HepG2 (cell line): ENCODE measurements around the gene CEP76. TPM values are rescaled to one million over a fixed set of nuclear protein-coding genes. Genes with fewer than 3 reads are reported as not detected.

Source experiments
- AHR ChIP-seq: IDR thresholded peaks from 2 replicates; pipeline ENCODE4 v1.6.1; 2018; ENCODE audit warnings: missing genetic modification reagents, missing compliant biosample characterization
- CREM ChIP-seq, 2 experiments: sonication (generic) in 1 of 2; formaldehyde crosslinking in 1 of 2; IDR thresholded peaks; 2 replicates each; pipeline versions ENCODE4 v1.4.0 to v1.6.1; 2016 to 2020; ENCODE audit warnings: antibody characterized with exemption in 1 of 2, mild to moderate bottlenecking in 1 of 2, missing genetic modification reagents in 1 of 2
- FOXA1 ChIP-seq, 2 experiments: fragments of 450-650 bp in 1 of 2; sonication (generic) in 1 of 2; formaldehyde crosslinking in 1 of 2; IDR thresholded peaks; 2 replicates each; pipeline versions ENCODE4 v1.4.0 to v1.6.1; 2016 to 2020; ENCODE audit warnings: missing genetic modification reagents in 1 of 2
- ISL2 ChIP-seq: sonication (generic); formaldehyde crosslinking; IDR thresholded peaks from 2 replicates; pipeline ENCODE4 v1.5.0; 2020; ENCODE audit warnings: missing genetic modification reagents
- NCOA5 ChIP-seq: sonication (generic); formaldehyde crosslinking; IDR thresholded peaks from 2 replicates; pipeline ENCODE4 v1.4.0; 2020; ENCODE audit warnings: missing genetic modification reagents
- NFKB2 ChIP-seq: sonication (generic); formaldehyde crosslinking; IDR thresholded peaks from 2 replicates; pipeline ENCODE4 v1.4.0; 2020; ENCODE audit warnings: missing genetic modification reagents, borderline replicate concordance
- NFYB ChIP-seq: sonication (generic); formaldehyde crosslinking; IDR thresholded peaks from 2 replicates; pipeline ENCODE4 v1.4.0; 2020; ENCODE audit warnings: missing genetic modification reagents
- PAF1 ChIP-seq: IDR thresholded peaks from 2 replicates; pipeline ENCODE4 v1.6.1; 2016; ENCODE audit warnings: missing genetic modification reagents, missing compliant biosample characterization
- PHF20 ChIP-seq: sonication (generic); formaldehyde crosslinking; IDR thresholded peaks from 2 replicates; pipeline ENCODE4 v1.5.0; 2020; ENCODE audit warnings: mild to moderate bottlenecking, missing genetic modification reagents
- RORA ChIP-seq: sonication (generic); formaldehyde crosslinking; IDR thresholded peaks from 2 replicates; pipeline ENCODE4 v1.5.0; 2020; ENCODE audit warnings: mild to moderate bottlenecking, missing genetic modification reagents, moderate library complexity
- SCMH1 ChIP-seq: sonication (generic); formaldehyde crosslinking; IDR thresholded peaks from 2 replicates; pipeline ENCODE4 v1.9.0; 2021; ENCODE audit warnings: missing genetic modification reagents, mild to moderate bottlenecking, borderline replicate concordance
- ZEB1 ChIP-seq: IDR thresholded peaks from 2 replicates; pipeline ENCODE4 v1.6.1; 2012; ENCODE audit warnings: mild to moderate bottlenecking, low read depth, inconsistent platforms; ENCODE audit not compliant: insufficient replicate concordance
- ZMAT3 ChIP-seq: sonication (generic); formaldehyde crosslinking; conservative IDR thresholded peaks from 2 replicates; pipeline ENCODE4 v1.7.0; 2021; ENCODE audit warnings: missing genetic modification reagents
- ZNF138 ChIP-seq: sonication (generic); formaldehyde crosslinking; IDR thresholded peaks from 2 replicates; pipeline ENCODE4 v1.5.0; 2020; ENCODE audit warnings: mild to moderate bottlenecking, low read depth, missing genetic modification reagents
- ZNF30 ChIP-seq: sonication (generic); formaldehyde crosslinking; IDR thresholded peaks from 2 replicates; pipeline ENCODE4 v1.5.0; 2020; ENCODE audit warnings: mild to moderate bottlenecking, missing genetic modification reagents
- ZNF317 ChIP-seq: sonication (generic); formaldehyde crosslinking; IDR thresholded peaks from 2 replicates; pipeline ENCODE4 v1.5.0; 2020; ENCODE audit warnings: mild to moderate bottlenecking, missing genetic modification reagents
- ZNF354B ChIP-seq: sonication (generic); formaldehyde crosslinking; IDR thresholded peaks from 2 replicates; pipeline ENCODE4 v1.8.0; 2022; ENCODE audit warnings: mild to moderate bottlenecking, missing genetic modification reagents
- ZNF7 ChIP-seq: IDR thresholded peaks from 2 replicates; pipeline ENCODE4 v1.6.1; 2016; ENCODE audit warnings: missing biosample characterization, missing genetic modification reagents
- polyA plus RNA-seq, 8 experiments: library from polyadenylated mRNA; depleted of rRNA in 3 of 8; stranded (reverse) in 7 of 8; unstranded in 1 of 8; fragments of >200 nt; fragmentation: Illumina TruSeq in 4 of 8; extraction: Trizol in 4 of 8; gene quantifications; 2 replicates each; pipeline versions ENCODE4 v1.2.1 to v1.2.3, GENCODE V29; 2011 to 2016; ENCODE audit warnings: low read depth in 4 of 8, missing spikeins in 1 of 8, mixed read lengths in 1 of 8; ENCODE audit not compliant: insufficient read depth in 1 of 8
- total RNA-seq, 5 experiments: library from RNA; depleted of rRNA; stranded (reverse); fragments of >200 nt; fragmentation: Illumina TruSeq; extraction: Trizol; gene quantifications; 2 replicates each; pipeline ENCODE4 v1.2.3, GENCODE V29; 2016; ENCODE audit warnings: low read depth in 1 of 5
- TF ChIP-seq, protein P1 (sequence below): sonication (generic); formaldehyde crosslinking; IDR thresholded peaks from 2 replicates; pipeline ENCODE4 v1.5.0; 2020; ENCODE audit warnings: missing genetic modification reagents
- TF ChIP-seq, protein P2 (sequence below): sonication (generic); formaldehyde crosslinking; IDR thresholded peaks from 2 replicates; pipeline ENCODE4 v1.4.0; 2020; ENCODE audit warnings: mild to moderate bottlenecking, missing genetic modification reagents
- TF ChIP-seq, protein P3 (sequence below): sonication (generic); formaldehyde crosslinking; IDR thresholded peaks from 2 replicates; pipeline ENCODE4 v1.4.0; 2020; ENCODE audit warnings: missing genetic modification reagents, mild to moderate bottlenecking, borderline replicate concordance
- TF ChIP-seq, protein P4 (sequence below): sonication (generic); formaldehyde crosslinking; conservative IDR thresholded peaks from 2 replicates; pipeline ENCODE4 v1.4.0; 2020; ENCODE audit warnings: missing genetic modification reagents
- TF ChIP-seq, protein P5 (sequence below): sonication (generic); formaldehyde crosslinking; IDR thresholded peaks from 2 replicates; pipeline ENCODE4 v1.8.1; 2022; ENCODE audit warnings: mild to moderate bottlenecking, missing genetic modification reagents
- TF ChIP-seq, protein P6 (sequence below): IDR thresholded peaks from 2 replicates; pipeline ENCODE4 v1.6.1; 2016; ENCODE audit warnings: control low read depth

CEP76 gene
- total and polyA plus RNA-seq, 2 of the 13 experiments (the other 11 are each of a cell fraction or from before 2014, with no cell fraction given) = 13.9 to 15.1 TPM

DNA sequence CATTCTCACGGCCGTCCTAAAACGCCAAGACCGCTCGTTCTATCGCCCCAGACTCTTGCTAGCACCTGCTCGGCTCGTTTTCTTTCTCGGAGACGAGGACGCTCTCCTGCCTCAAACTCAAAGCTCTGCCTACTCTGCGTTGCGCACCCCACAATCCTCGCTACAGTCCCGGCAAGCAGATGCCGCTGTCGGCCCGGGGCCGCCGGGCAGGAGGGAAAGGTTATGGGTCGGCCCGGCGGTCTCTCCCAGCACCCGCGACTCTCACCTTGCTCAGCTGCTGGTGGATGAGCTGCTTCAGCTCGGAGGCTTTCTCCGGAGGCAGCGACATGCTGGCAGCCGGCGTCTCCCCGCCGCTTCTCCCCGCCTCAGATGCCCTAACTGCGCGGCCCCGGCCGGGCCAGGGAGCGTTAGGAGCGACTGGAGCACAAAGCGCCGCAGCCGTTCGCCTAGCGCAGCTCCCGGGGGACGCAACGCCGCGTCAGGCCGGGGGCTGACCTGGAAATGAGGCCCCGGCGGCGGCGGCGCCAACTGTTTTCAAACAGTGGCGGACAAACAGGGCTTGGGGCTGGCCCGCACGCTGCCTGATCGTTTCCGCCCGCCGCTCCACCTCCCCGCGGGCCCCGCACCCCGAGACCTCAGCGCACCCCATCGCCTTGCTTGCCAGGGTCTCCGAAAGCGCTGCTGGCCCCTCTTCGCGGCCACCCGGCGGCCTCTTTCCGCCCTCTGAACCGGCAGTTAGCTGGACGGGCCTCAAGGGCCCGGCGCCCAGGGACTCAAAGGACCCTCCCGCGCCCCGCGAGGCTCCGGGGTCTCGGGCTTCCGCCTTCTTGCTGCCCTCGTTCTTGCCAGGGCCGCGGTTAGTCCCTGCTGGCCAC is at the start of gene CEP76, which contains the start of gene PSMG2 (continued):
- TF ChIP-seq, protein P1, sequence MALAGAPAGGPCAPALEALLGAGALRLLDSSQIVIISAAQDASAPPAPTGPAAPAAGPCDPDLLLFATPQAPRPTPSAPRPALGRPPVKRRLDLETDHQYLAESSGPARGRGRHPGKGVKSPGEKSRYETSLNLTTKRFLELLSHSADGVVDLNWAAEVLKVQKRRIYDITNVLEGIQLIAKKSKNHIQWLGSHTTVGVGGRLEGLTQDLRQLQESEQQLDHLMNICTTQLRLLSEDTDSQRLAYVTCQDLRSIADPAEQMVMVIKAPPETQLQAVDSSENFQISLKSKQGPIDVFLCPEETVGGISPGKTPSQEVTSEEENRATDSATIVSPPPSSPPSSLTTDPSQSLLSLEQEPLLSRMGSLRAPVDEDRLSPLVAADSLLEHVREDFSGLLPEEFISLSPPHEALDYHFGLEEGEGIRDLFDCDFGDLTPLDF (CRISPR knock-in tag) = peak; percentile 90
- TF ChIP-seq CREM (IDR thresholded peaks at IDR 0.05) (peak; percentile 51; the same call in 1 of the 2 replicates), CREM (CRISPR knock-in tag; IDR thresholded peaks at IDR 0.05) (no peak), NFKB2 (CRISPR knock-in tag) (peak; percentile 54; the same call in 1 of the 2 replicates), ZNF317 (CRISPR knock-in tag) (peak; percentile 42; the same call in 1 of the 2 replicates), ZNF30 (CRISPR knock-in tag) (no peak), RORA (0 out of 2 replicates have a peak, but pooled peaks have one; percentile 27), PHF20 (peak; percentile 87), ZNF354B (CRISPR knock-in tag) (0 out of 2 replicates have a peak, but pooled peaks have one; percentile 20), ZEB1 (no peak), ZMAT3 (CRISPR knock-in tag) (peak; percentile 68; the same call in 1 of the 2 replicates), ISL2 (CRISPR knock-in tag) (peak; percentile 81), PAF1 (no peak), FOXA1 (IDR thresholded peaks at IDR 0.05) (no peak), FOXA1 (CRISPR knock-in tag; IDR thresholded peaks at IDR 0.05) (peak; percentile 13; the same call in 1 of the 2 replicates), ZNF138 (CRISPR knock-in tag) (no peak), NCOA5 (CRISPR knock-in tag) (no peak), ZNF7 (CRISPR knock-in tag) (no peak), SCMH1 (CRISPR knock-in tag) (no peak), NFYB (CRISPR knock-in tag) (peak; percentile 26; the same call in 1 of the 2 replicates), AHR (CRISPR knock-in tag) (peak; percentile 14; the same call in 1 of the 2 replicates)
- TF ChIP-seq, protein P2, sequence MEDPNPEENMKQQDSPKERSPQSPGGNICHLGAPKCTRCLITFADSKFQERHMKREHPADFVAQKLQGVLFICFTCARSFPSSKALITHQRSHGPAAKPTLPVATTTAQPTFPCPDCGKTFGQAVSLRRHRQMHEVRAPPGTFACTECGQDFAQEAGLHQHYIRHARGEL (CRISPR knock-in tag) = 0 out of 2 replicates have a peak, but pooled peaks have one; percentile 67
- TF ChIP-seq, protein P3, sequence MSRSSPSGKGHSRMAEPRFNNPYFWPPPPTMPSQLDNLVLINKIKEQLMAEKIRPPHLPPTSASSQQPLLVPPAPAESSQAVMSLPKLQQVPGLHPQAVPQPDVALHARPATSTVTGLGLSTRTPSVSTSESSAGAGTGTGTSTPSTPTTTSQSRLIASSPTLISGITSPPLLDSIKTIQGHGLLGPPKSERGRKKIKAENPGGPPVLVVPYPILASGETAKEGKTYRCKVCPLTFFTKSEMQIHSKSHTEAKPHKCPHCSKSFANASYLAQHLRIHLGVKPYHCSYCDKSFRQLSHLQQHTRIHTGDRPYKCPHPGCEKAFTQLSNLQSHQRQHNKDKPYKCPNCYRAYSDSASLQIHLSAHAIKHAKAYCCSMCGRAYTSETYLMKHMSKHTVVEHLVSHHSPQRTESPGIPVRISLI (CRISPR knock-in tag) = no peak
- TF ChIP-seq, protein P4, sequence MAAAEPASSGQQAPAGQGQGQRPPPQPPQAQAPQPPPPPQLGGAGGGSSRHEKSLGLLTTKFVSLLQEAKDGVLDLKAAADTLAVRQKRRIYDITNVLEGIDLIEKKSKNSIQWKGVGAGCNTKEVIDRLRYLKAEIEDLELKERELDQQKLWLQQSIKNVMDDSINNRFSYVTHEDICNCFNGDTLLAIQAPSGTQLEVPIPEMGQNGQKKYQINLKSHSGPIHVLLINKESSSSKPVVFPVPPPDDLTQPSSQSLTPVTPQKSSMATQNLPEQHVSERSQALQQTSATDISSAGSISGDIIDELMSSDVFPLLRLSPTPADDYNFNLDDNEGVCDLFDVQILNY (CRISPR knock-in tag) = peak; percentile 94
- TF ChIP-seq, protein P5, sequence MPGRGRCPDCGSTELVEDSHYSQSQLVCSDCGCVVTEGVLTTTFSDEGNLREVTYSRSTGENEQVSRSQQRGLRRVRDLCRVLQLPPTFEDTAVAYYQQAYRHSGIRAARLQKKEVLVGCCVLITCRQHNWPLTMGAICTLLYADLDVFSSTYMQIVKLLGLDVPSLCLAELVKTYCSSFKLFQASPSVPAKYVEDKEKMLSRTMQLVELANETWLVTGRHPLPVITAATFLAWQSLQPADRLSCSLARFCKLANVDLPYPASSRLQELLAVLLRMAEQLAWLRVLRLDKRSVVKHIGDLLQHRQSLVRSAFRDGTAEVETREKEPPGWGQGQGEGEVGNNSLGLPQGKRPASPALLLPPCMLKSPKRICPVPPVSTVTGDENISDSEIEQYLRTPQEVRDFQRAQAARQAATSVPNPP (CRISPR knock-in tag) = 0 out of 2 replicates have a peak, but pooled peaks have one; percentile 24
- TF ChIP-seq, protein P6, sequence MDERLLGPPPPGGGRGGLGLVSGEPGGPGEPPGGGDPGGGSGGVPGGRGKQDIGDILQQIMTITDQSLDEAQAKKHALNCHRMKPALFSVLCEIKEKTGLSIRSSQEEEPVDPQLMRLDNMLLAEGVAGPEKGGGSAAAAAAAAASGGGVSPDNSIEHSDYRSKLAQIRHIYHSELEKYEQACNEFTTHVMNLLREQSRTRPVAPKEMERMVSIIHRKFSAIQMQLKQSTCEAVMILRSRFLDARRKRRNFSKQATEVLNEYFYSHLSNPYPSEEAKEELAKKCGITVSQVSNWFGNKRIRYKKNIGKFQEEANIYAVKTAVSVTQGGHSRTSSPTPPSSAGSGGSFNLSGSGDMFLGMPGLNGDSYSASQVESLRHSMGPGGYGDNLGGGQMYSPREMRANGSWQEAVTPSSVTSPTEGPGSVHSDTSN = no peak
